Measurements from ENCODE around the gene CPVL.

DNA sequence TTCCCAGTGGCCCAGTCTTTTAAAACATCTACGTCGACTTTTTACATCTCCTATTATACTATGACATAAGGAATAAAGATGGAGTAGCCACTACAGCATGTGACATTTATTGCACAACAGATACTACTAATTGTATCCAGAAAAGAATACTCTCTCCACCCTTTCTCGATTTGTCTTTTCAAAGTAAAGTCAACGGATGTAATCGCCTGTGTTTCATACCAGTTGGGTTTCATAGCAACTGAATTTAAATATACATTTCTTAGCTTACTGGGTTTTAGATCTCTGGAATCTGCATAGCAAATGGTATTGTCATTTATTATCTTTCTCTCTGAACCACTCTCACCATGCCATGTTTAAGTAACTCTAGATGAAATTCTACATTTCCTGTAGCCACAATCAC lies 101.8 kb downstream of the CPVL start:
- TF ChIP-seq, protein P1, sequence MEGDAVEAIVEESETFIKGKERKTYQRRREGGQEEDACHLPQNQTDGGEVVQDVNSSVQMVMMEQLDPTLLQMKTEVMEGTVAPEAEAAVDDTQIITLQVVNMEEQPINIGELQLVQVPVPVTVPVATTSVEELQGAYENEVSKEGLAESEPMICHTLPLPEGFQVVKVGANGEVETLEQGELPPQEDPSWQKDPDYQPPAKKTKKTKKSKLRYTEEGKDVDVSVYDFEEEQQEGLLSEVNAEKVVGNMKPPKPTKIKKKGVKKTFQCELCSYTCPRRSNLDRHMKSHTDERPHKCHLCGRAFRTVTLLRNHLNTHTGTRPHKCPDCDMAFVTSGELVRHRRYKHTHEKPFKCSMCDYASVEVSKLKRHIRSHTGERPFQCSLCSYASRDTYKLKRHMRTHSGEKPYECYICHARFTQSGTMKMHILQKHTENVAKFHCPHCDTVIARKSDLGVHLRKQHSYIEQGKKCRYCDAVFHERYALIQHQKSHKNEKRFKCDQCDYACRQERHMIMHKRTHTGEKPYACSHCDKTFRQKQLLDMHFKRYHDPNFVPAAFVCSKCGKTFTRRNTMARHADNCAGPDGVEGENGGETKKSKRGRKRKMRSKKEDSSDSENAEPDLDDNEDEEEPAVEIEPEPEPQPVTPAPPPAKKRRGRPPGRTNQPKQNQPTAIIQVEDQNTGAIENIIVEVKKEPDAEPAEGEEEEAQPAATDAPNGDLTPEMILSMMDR (IDR thresholded peaks at IDR 0.05; ENCODE audit: low read depth, low read length, poor library complexity, severe bottlenecking): no peak
- TF ChIP-seq EZH2phosphoT487 (IDR thresholded peaks at IDR 0.05; ENCODE audit: borderline replicate concordance, low read length): no peak
